ENCODE measurements around the gene GPC6.

DNA sequence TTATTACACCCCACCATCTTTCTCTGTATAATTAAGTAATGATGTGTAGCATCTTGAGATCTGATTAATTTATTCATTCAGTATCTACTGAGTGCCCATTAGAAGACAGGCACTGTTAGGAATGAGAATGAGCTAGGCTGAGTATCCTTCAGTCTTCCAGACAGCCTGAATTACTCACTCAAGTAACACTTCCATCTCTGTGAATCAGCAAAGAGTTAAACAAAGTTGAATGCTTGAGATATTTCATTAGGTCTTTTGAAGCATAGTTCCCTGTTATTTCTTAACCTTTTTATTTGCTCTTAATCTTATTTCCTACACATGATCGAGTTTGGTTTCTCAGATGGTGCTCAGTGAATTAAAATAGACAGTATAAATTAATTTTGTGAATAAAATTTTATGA lies 839.1 kb downstream of the GPC6 start:
- TF ChIP-seq CTCF (IDR thresholded peaks at IDR 0.05; ENCODE audit: insufficient read depth, low read length): no peak
- no peak for TF ChIP-seq POLR2AphosphoS5 (IDR thresholded peaks at IDR 0.05; ENCODE audit: low read depth)
- TF ChIP-seq, protein P1, sequence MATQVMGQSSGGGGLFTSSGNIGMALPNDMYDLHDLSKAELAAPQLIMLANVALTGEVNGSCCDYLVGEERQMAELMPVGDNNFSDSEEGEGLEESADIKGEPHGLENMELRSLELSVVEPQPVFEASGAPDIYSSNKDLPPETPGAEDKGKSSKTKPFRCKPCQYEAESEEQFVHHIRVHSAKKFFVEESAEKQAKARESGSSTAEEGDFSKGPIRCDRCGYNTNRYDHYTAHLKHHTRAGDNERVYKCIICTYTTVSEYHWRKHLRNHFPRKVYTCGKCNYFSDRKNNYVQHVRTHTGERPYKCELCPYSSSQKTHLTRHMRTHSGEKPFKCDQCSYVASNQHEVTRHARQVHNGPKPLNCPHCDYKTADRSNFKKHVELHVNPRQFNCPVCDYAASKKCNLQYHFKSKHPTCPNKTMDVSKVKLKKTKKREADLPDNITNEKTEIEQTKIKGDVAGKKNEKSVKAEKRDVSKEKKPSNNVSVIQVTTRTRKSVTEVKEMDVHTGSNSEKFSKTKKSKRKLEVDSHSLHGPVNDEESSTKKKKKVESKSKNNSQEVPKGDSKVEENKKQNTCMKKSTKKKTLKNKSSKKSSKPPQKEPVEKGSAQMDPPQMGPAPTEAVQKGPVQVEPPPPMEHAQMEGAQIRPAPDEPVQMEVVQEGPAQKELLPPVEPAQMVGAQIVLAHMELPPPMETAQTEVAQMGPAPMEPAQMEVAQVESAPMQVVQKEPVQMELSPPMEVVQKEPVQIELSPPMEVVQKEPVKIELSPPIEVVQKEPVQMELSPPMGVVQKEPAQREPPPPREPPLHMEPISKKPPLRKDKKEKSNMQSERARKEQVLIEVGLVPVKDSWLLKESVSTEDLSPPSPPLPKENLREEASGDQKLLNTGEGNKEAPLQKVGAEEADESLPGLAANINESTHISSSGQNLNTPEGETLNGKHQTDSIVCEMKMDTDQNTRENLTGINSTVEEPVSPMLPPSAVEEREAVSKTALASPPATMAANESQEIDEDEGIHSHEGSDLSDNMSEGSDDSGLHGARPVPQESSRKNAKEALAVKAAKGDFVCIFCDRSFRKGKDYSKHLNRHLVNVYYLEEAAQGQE (IDR thresholded peaks at IDR 0.05; ENCODE audit: insufficient replicate concordance, low read depth): no peak
- TF ChIP-seq SPI1 (IDR thresholded peaks at IDR 0.05; ENCODE audit: borderline replicate concordance, low read depth): no peak

Data from HL-60 (cell line).